HG03095 (cell line): ENCODE data around the gene TMIGD2.

Experiments used
- ATAC-seq: cut with Tn5 transposase; IDR thresholded peaks from one replicate; pipeline ENCODE4 v1.9.1; 2021; ENCODE audit warnings: moderate library complexity; ENCODE audit not compliant: unreplicated experiment

Gene TMIGD2

DNA sequence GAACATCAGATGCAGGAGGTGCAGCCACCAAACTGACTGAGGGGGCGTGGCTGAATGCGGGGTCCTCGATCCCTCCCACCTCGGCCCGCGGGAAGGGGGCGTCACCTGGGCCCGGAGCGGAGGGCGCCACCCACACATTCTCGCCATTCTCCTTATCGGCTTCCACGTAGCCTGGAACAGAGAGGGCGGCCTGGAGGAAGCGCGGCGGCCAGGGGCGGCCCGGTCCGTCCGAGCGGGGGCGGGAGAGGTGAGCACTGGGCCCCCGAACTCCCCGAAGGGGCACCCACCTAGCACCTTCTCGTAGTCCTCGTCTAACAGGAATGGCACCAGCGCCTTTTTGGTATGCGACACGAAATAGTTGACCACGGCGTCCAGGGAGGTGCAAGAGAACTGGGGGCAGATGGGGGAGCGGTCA, 24.7 kb upstream of the TMIGD2 start:
- no peak for ATAC-seq

DNA sequence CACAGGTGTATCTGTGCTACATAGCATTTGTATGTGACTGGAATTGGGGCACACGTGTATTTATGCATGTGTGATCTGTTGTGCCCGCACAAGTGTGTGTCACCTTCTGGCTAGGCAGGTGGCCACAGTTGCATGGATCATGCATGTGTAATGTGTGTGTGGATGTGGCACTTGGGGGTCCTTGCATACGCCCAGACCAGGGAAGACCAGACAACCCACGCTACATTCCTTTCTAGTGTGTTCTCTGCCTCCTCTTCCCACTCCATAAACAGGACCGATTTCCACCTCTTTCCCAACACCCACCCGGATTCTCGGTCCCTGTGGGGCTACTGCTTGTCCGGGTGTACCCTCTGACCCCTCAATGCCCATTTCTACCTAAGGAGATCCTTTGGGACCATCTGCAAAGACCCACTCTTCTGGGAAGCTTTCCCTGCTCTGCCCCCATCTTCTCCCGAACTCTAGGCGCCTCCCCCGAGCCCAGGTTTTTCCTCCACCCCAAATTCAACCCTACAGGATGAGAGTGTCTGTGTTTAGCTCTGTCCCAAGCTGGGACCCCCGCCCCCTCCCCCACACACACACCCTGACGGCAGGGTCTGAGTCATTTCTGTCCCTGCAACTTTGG, 24.1 kb upstream of the TMIGD2 start:
- no peak for ATAC-seq

DNA sequence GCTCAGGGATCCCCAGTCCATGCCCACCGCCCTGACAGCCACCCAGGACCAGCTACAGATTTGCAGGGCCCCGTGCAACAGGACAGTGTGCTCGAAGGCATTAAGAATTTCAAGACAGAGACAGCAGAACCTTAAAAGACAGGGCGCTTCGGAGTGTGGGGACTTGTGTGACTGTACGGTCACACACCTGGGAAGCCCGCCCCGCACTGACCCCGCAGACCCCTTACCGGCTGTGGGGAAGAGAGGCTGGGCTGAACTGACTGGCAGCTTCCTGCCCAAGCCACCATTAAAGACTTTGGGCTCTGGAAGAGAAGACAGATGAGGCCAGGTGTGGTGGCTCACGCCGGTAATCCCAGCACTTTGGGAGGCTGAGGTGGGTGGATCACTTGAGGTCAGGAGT, 22.0 kb upstream of the TMIGD2 start:
- no peak for ATAC-seq

DNA sequence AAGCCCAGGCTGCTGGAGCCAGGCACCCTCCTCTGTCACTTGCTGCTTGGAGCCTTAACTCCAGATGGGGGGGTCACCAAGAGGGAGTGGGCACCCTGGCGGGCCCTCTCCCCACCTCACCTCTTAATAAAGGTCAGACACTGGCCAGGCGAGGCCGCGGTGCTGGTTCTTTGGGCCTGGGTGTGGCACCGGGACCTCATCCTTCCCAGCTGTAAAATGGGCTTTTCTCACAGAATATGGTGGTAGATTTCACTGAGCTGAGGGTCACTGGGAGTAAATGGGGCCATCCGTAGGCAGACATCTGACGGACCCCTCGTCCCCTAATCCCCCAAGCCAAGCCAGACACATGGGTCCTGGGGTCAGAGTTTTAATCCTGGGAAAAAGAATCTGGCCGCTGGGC, 21.5 kb upstream of the TMIGD2 start:
- no peak for ATAC-seq

DNA sequence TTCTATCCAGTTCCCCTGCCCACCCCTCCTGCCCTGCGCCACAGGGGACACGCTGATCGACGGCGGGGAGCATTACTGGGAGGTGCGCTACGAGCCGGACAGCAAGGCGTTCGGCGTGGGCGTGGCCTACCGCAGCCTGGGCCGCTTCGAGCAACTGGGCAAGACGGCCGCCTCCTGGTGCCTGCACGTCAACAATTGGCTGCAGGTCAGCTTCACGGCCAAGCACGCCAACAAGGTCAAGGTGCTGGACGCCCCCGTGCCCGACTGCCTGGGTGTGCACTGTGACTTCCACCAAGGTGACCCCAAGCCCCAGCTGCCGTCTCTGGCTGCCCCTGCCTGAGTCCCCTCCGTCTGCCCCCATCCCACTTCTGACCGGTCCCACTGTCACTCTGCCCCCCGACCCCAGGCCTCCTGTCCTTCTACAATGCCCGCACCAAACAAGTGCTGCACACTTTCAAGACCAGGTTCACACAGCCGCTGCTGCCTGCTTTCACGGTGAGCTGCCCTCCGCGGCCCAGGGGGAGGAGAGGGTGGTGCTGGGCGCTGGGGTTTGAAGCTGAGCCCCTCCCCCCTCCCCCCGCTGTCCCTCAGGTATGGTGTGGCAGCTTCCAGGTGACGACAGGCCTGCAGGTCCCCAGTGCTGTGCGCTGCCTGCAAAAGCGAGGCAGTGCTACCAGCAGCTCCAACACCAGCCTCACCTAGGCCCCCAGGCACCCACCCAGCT, 20.9 kb upstream of the TMIGD2 start:
- no peak for ATAC-seq

DNA sequence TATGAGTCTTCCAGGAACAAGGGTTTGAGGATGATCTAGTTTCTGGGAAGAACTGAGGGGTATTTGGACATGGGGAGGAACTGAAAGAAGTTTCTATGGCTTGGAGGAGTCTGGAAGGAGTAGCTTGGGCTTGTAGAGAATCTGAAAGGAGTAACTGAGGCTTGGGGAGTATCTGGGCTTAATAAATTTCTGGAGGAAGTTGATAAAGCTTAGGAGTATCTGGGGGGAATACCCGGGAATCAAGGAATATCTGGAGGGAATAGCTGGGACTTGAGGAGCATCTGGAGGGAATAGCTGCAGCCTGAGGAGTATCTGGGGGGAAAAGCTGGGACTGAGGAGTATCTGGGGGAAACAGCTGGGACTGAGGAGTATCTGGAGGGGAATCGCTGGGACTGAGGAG, 18.2 kb upstream of the TMIGD2 start:
- ATAC-seq, result no peak

DNA sequence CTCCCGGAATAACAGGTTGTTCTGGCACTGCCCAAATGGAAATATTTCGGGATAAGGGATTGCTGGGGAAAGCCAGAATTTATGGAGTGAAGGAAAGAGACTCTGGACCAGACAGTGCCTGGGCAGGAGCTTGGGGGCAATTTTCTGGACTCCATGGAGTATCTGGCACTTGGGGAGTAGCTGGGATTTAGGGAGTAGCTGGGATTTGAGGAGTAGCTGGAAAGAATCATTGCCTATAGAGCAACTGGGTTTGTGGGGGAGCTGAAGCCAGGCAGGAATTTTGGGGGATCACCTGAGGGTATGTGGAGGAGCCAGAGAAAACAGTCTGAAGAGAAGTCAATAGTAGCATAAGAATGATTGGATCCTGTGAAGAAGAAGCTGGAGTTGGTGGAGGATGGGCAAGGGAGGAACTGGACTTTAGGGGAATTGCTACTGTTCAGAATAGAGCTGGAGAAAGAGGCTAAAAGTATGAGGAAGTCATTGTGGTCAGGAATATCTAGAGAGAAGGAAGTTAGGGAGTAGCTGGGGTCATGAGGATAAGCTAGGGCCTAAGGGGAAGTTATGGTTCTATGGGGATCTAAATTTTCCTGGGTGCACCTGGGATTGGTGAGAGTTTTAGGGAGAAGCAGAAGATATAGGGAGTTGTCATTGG, 17.0 kb upstream of the TMIGD2 start:
- no peak for ATAC-seq

DNA sequence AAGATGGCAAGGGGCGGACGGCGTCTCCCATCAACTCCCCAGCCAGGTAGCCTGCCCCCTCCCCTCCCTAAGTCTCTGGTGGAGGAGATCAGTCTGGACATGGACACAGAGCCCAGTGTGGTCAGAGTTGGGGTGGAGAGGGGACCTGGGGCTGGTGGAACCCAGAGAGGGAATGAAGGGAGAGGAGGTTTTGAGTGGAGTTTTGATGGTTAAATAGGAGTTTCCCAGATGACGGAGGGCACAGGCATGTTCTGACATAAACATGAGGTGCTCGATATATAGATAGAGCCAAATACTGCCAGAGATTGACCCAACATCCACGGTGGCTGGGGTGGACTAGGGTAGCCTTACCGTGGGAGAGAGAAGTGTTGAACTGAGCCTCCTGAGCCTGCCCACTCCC, 16.3 kb upstream of the TMIGD2 start:
- ATAC-seq, result no peak

DNA sequence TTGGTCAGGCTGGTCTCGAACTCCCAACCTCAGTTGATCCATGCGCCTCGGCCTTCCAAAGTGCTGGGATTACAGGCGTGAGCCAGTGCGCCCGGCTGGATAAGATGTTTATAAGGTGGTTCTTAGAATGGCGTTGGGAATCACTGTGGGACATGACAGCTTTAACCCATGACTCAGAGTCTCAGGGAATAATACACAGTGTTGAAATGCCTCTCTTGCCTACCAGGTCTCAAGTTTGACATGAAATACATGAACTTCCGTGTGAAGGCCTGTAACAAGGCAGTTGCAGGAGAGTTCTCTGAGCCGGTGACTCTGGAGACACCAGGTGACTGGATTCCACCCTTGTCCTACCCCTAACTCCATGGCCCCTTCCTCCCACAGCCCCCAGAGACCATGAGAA, 14.8 kb upstream of the TMIGD2 start:
- ATAC-seq, result no peak

DNA sequence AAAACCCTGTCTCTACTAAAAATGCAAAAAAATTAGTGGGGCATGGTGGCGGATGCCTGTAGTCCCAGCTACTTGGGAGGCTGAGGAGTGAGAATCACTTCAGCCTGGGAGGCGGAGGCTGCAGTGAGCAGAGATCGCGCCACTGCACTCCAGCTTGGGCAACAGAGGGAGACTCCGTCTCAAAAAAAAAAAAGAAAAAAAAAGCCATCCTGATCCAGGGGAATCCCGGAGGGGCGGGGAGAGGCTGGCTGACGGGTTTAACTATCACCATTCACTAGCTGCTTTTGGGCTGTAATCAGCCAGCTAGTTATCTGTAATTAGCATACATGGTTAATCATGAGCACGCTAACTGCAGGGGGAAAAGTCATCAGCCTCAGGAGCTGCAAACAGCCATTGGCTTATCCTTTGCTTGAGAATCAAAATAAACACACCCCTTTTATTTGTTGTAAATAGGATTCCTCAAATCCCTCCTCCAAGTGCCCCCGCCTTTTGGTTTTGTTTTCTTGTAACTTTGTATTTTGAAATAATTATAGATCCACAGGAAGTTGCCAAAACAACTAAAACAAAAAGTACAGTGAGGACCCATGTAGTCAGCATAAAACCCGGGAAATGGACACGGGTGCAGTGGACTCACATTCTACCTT, 11.8 kb upstream of the TMIGD2 start:
- no peak for ATAC-seq

DNA sequence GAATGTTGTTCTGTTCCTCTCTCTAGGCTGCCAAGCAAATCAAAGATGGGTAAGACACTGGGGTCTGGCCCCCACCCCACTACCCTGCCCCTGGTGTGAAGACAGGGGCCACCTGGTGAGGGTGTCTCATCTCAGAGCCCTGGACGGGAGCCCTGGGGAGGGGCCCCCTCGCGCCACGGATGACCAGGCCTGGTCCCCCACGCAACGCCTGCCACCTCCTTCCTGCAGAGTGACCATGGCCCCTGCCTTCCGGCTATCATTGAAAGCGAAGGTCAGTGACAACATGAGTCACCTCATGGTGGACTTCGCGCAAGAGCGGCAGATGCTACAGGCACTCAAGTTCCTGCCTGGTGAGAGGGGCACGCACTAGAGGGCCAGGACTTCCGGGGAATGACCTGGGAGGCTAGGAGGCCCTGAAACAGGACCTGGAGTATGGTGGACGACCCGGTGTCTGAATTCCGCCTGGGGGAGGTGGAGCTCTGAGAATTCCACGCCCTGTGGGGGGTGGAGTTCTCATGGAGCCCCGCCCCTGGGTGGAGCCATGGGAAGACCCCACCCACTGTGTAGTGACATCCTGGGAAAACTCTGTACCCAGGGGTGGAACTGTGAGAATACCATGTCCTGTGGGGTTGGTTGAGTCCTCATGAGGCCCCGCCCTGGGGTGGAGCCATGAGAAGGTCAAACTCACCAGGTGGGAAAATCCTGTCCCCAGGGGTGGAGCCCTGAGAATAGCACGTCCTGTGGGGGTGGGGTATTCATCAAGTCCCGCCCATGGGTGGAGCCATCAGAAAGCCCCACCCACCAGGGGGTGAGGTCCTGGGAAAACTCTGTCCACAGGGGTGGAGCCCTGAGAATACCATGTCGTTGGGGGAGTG, 8.3 kb upstream of the TMIGD2 start:
- no peak for ATAC-seq

DNA sequence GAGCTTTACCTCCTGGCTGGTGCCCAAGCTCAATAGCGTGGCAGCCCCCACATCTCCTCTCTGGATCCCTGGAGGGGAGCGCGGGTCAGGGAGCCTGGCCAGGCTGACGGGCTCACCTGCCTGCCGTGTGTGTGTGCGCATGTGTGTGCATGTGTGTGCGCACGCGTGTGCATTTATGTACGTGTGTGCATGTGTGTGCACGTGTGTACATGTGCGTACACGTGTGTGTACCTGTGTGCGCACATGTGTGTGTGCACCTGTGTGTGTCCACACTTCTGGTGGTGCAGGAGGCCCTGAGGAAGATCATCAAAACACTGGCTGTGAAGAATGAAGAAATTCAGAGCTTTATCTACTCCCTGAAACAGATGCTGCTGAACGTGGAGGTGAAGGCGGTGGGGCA, 3.5 kb upstream of the TMIGD2 start:
- ATAC-seq, result no peak

DNA sequence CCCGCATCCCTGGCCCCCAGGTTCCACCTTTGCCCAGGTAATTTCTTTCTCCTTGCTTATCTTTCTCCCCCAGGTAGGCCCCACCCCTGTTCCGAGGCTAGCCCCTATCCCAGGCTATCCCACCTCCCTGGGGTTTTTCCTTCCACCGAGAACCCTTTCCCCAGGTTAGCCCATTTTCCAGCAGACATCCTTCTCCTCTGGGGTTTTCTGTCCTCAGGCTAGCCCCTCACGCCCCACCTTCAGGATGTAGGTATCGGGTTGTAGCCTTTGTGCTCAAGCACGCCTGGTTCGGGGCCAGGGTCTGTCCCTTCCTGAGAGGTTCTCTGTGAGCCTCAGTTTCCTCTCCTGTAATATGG, 3.0 kb upstream of the TMIGD2 start:
- no peak for ATAC-seq

DNA sequence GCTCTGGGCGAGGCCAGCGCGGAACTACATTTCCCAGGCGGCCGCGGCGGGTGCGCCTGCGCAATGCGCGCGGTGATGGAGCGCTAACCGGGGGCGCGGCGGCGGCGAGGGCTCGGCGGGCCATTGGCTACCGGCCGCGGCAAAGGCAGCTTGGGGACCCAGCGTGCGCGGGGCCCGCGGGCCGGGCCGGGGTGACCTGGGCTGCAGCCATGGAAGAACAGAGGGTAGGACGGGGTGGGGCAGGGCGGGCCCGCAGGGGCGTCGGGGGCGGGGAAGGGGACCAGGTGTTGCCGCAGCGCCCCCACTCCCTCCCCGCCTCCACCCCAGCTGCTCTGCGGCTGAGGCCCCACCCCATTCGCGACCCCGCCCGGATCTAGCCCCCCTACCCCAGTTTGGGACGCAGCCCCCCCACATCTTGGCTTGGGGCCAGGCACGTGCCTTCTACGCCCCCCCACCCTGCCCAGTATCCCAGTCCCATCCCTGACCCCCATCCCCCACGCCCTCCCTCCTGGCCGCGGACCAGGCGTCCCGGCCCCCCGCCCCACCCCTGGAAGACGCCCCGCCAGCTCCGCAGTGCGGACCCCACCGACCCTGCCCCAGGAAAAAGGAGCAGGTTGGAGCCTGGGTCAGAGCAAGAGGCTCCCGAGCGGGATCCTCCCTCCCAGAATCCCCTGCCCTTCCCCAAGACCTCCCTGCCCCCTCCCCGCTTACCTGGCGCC, 2.5 kb upstream of the TMIGD2 start, which contains the start of gene FSD1:
Gene FSD1 (plus strand): TSS at position 61 of the 719 bp plus-strand sequence. CDS start 149 bp downstream, at position 210.
- ATAC-seq, result no peak

DNA sequence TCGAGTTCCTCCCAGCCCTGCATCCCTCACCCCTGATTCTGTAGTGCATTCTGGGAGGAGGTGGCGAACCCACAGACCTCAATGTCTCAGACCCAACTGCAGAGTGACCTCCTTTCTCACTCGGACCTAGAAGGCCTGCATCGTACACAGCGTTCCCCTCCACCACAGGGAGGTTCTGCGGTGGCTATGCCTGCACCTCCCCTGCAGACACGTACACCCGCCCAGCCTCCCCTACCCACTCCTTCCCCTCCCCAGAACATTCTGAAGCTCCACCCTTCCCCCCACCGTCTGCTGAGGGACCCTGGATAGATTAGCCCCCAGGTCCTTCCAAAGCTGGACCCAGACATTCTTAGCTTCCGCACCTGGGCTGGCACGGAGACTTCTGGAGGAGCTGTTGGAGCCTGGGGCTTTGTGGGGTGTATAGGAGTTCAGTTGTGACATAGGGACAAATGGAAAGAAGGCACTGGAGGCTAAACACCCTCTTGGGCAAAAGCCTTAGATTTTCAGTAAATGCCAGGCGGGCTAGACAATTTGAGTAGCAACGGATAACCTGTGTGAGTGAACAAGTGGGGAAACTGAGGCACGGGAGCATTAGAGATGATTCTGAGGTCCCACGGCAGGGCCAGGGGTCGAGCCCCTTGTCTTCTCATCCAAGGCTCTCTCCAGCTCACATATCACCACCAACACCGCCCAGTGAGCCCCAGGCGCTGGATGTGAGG, 1.8 kb upstream of the TMIGD2 start:
- ATAC-seq, result no peak

DNA sequence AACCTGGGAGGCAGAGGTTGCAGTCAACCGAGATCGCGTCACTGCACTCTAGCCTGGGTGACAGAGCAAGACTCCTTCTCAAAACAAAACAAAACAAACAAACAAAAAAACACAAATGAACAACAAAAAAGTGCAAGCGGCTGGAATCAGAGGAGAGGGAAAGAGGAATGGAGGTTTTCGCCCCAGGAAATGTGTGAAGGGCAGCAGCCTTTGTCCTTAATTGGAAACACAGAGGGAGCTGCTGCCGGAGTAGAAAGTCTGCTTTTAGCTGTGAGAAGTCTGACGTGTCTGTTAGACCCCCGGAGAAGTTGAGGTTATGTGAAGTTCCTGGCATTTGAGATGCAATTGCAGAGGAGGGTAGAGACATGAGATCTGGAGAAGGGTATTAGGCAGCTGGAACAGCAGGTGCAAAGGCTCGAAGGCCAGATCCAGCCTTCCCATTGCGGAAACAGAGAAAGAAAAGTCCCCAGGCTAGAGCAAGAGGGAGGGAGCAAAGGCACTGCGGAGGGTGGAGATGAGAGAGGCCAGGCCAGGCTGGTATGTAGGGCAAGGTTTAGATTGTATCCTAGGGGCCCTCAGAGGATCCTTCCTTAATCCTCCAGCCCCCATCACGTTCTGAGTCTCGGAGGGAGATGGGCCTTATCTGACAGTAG, 473 bp downstream of the TMIGD2 start:
- ATAC-seq, result no peak

DNA sequence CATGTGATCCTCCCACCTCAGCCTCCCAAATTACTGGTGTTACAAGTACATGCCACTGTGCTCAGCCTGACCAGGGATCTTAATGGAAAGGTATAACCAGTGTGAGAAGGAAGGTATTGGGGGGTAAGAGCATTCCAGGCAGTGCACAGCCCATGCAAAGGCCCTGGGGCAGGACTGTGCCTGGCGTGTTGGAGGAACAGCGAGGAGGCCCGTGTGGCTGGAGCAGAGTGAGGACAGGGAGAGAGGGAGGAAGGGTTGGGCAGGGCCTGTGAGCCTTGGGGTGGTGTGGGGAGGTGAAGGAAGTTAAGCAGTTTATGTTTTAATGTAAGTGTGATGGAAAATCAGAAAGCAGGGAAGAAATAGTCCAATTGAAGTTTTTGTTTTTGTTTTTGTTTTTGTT, 1.6 kb downstream of the TMIGD2 start:
- no peak for ATAC-seq

DNA sequence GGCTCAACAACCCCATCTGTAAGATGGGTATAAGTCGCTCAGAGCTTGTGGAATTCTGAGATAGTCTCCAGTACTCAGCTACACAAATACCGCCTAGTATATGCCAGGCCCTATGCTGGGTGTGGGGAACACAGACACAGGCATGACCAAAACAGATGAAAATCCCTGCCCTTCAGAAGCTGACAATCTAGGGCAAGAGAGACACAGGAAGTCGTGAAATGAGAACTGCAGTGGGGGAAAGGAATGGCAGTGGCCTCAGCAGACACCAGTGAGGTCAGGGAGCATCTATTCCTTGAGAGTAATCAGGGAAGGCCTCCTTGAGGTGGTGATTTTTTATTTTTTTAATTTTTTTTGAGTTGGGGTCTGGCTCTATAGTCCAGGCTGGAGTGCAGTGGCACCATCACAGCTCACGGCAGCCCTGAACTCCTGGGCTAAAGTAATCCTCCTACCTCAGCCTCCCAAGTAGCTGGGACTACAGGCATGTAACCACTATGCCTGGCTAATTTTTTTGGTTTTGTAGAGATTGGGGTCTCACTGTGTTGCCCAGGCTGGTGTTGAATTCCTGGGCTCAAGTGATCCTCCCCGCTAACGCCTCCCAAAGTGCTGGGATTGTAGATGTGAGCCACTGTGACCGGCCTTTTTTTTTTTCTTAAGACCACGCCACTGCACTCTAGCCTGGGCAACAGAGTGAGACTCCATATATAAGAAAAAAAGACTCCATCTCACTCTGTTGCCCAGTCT, 3.2 kb downstream of the TMIGD2 start:
- no peak for ATAC-seq
